ENCODE results near the gene BEX2. TPM values are rescaled to one million over a fixed set of nuclear protein-coding genes. Genes with fewer than 3 reads are reported as not detected.

BEX2 gene
- total RNA-seq, 1 donor from 2014 or later, result 12.6 TPM

- no peak for TF ChIP-seq CTCF (IDR thresholded peaks at IDR 0.05; ENCODE audit: insufficient read depth, low read depth, low read length)
- TF ChIP-seq EZH2 (IDR thresholded peaks at IDR 0.05; ENCODE audit: insufficient read depth, low read length), result no peak
- H3K27ac Mint-ChIP-seq (ENCODE audit: unreplicated experiment), result no peak overlapping the region
- peak; percentile 66 for FAIRE-seq
These were observed 47.1 kb upstream of the BEX2 start for GRCh38 chrX:103357871-103358270.

GRCh38 chrX:103356858-103357257 lies 46.1 kb upstream of the BEX2 start:
- Histone ChIP-seq H2AFZ (ENCODE audit: low read depth, low read length) (peak overlapping the region; percentile 72), H3K9me3 (ENCODE audit: insufficient read depth, low read depth, low read length) (no peaks in the 10 kb centered on the region), H3K36me3 (ENCODE audit: insufficient read depth, low read length) (no peaks in the 10 kb centered on the region), H3K27ac (ENCODE audit: low read depth, low read length) (peak overlapping the region; percentile 96), H3K79me2 (ENCODE audit: insufficient read depth, low read length) (peaks cover 22% of the 10 kb centered on the region), H4K20me1 (ENCODE audit: insufficient read depth, low read length) (peaks cover 11% of the 10 kb centered on the region), H3K4me3 (ENCODE audit: insufficient read depth, low read depth, low read length) (peak overlapping the region; percentile 98), H3K9ac (ENCODE audit: low read length) (peak overlapping the region; percentile 100), H3K4me1 (ENCODE audit: insufficient read depth, low read length) (no peaks in the 10 kb centered on the region), H3K4me2 (ENCODE audit: low read length) (peak overlapping the region; percentile 93), H3K27me3 (ENCODE audit: insufficient read depth, low read length) (no peaks in the 10 kb centered on the region)
- FAIRE-seq, result peak; percentile 55
- H3K27ac Mint-ChIP-seq (ENCODE audit: unreplicated experiment), result peak overlapping the region; percentile 97
- no peaks in the 10 kb centered on the region for H3K27me3 Mint-ChIP-seq (ENCODE audit: low read depth, unreplicated experiment)
- no peaks in the 10 kb centered on the region for H3K9me3 Mint-ChIP-seq (ENCODE audit: unreplicated experiment)
- no peak for DNase-seq (ENCODE audit: low read depth)
- peak overlapping the region; percentile 98 for H3K4me3 Mint-ChIP-seq (ENCODE audit: unreplicated experiment)
- peaks cover 2% of the 10 kb centered on the region for H3K36me3 Mint-ChIP-seq (ENCODE audit: low read depth, unreplicated experiment)
- peaks cover 11% of the 10 kb centered on the region for H3K4me1 Mint-ChIP-seq (ENCODE audit: low read depth, unreplicated experiment)
- TF ChIP-seq EZH2 (IDR thresholded peaks at IDR 0.05; ENCODE audit: insufficient read depth, low read length), result no peak
- TF ChIP-seq CTCF (IDR thresholded peaks at IDR 0.05; ENCODE audit: insufficient read depth, low read depth, low read length), result no peak

More at GRCh38 chrX:103357871-103358270, 47.1 kb upstream of the BEX2 start:
- Mint-ChIP-seq H3K4me1 (ENCODE audit: low read depth, unreplicated experiment) (peaks cover 17% of the 10 kb centered on the region), H3K27me3 (ENCODE audit: low read depth, unreplicated experiment) (no peaks in the 10 kb centered on the region), H3K36me3 (ENCODE audit: low read depth, unreplicated experiment) (peaks cover 2% of the 10 kb centered on the region), H3K4me3 (ENCODE audit: unreplicated experiment) (peak overlapping the region; percentile 98), H3K9me3 (ENCODE audit: unreplicated experiment) (no peaks in the 10 kb centered on the region)
- Histone ChIP-seq H3K27ac (ENCODE audit: low read depth, low read length) (no peak overlapping the region), H3K79me2 (ENCODE audit: insufficient read depth, low read length) (peaks cover 22% of the 10 kb centered on the region), H3K9me3 (ENCODE audit: insufficient read depth, low read depth, low read length) (no peaks in the 10 kb centered on the region), H3K9ac (ENCODE audit: low read length) (peak overlapping the region; percentile 100), H3K4me2 (ENCODE audit: low read length) (peak overlapping the region; percentile 93), H3K4me1 (ENCODE audit: insufficient read depth, low read length) (peaks cover 5% of the 10 kb centered on the region), H3K27me3 (ENCODE audit: insufficient read depth, low read length) (no peaks in the 10 kb centered on the region), H2AFZ (ENCODE audit: low read depth, low read length) (no peak overlapping the region), H3K4me3 (ENCODE audit: insufficient read depth, low read depth, low read length) (peak overlapping the region; percentile 98), H3K36me3 (ENCODE audit: insufficient read depth, low read length) (no peaks in the 10 kb centered on the region), H4K20me1 (ENCODE audit: insufficient read depth, low read length) (peaks cover 11% of the 10 kb centered on the region)
- DNase-seq (ENCODE audit: low read depth), result no peak

GRCh38 chrX:103356130-103356798 lies 45.5 kb upstream of the BEX2 start, which contains the start of gene TCEAL9:
TSS of gene TCEAL9 (plus strand) at chrX:103356506. CDS start at chrX:103357685, 1,179 bp downstream.
- peaks cover 2% of the 10 kb centered on the region for H3K36me3 Mint-ChIP-seq (ENCODE audit: low read depth, unreplicated experiment)
- Histone ChIP-seq H3K27ac (ENCODE audit: low read depth, low read length) (peak within 1 kb of the TSS; percentile 96), H3K4me1 (ENCODE audit: insufficient read depth, low read length) (no peaks in the 10 kb centered on the region), H4K20me1 (ENCODE audit: insufficient read depth, low read length) (peaks cover 11% of the 10 kb centered on the region), H3K27me3 (ENCODE audit: insufficient read depth, low read length) (no peaks in the 10 kb centered on the region), H3K9me3 (ENCODE audit: insufficient read depth, low read depth, low read length) (no peaks in the 10 kb centered on the region), H3K36me3 (ENCODE audit: insufficient read depth, low read length) (no peaks in the 10 kb centered on the region), H3K79me2 (ENCODE audit: insufficient read depth, low read length) (peaks cover 22% of the 10 kb centered on the region), H3K4me3 (ENCODE audit: insufficient read depth, low read depth, low read length) (peak within 1 kb of the TSS; percentile 98), H3K4me2 (ENCODE audit: low read length) (peak within 1 kb of the TSS; percentile 93), H2AFZ (ENCODE audit: low read depth, low read length) (peak within 1 kb of the TSS; percentile 72), H3K9ac (ENCODE audit: low read length) (peak within 1 kb of the TSS; percentile 100)
- peak within 1 kb of the TSS; percentile 97 for H3K27ac Mint-ChIP-seq (ENCODE audit: unreplicated experiment)
- peaks cover 8% of the 10 kb centered on the region for H3K4me1 Mint-ChIP-seq (ENCODE audit: low read depth, unreplicated experiment)
- FAIRE-seq (peak; percentile 41), DNase-seq (ENCODE audit: low read depth) (peak; percentile 74)
- no peaks in the 10 kb centered on the region for H3K27me3 Mint-ChIP-seq (ENCODE audit: low read depth, unreplicated experiment)
- no peaks in the 10 kb centered on the region for H3K9me3 Mint-ChIP-seq (ENCODE audit: unreplicated experiment)
- H3K4me3 Mint-ChIP-seq (ENCODE audit: unreplicated experiment), result peak within 1 kb of the TSS; percentile 98
- TF ChIP-seq EZH2 (IDR thresholded peaks at IDR 0.05; ENCODE audit: insufficient read depth, low read length), result no peak
- TF ChIP-seq CTCF (IDR thresholded peaks at IDR 0.05; ENCODE audit: insufficient read depth, low read depth, low read length), result no peak
